ENCODE results near the gene ABCC9. TPM values are rescaled to one million over a fixed set of nuclear protein-coding genes. Genes with fewer than 3 reads are reported as not detected.

Gene ABCC9
- total RNA-seq, 1 experiment from 2014 or later = 0.03 TPM

DNA sequence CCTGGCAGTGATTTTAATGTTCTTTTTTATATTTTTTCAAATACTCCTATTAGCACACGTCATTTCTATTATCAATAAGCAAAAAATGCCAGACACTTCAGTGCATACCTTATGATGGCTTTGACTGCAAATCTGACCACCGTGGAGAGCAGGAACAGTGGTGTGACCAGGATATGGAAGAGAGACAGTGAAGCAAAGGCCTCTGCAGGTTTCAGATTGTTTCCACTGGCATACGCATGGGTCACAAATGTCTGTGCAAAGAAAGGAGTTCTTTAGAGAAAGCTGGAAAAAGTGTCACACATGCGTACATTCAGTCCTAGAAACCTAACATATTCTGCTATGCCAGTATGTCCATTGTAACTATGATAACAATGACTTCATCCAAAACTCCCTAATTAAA lies 47.3 kb downstream of the ABCC9 start:
- TF ChIP-seq, protein P1, sequence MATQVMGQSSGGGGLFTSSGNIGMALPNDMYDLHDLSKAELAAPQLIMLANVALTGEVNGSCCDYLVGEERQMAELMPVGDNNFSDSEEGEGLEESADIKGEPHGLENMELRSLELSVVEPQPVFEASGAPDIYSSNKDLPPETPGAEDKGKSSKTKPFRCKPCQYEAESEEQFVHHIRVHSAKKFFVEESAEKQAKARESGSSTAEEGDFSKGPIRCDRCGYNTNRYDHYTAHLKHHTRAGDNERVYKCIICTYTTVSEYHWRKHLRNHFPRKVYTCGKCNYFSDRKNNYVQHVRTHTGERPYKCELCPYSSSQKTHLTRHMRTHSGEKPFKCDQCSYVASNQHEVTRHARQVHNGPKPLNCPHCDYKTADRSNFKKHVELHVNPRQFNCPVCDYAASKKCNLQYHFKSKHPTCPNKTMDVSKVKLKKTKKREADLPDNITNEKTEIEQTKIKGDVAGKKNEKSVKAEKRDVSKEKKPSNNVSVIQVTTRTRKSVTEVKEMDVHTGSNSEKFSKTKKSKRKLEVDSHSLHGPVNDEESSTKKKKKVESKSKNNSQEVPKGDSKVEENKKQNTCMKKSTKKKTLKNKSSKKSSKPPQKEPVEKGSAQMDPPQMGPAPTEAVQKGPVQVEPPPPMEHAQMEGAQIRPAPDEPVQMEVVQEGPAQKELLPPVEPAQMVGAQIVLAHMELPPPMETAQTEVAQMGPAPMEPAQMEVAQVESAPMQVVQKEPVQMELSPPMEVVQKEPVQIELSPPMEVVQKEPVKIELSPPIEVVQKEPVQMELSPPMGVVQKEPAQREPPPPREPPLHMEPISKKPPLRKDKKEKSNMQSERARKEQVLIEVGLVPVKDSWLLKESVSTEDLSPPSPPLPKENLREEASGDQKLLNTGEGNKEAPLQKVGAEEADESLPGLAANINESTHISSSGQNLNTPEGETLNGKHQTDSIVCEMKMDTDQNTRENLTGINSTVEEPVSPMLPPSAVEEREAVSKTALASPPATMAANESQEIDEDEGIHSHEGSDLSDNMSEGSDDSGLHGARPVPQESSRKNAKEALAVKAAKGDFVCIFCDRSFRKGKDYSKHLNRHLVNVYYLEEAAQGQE (IDR thresholded peaks at IDR 0.05; ENCODE audit: insufficient read depth in 1 of 2, low read depth in 2 of 2, low read length in 1 of 2) = no peak
- TF ChIP-seq, protein P2, sequence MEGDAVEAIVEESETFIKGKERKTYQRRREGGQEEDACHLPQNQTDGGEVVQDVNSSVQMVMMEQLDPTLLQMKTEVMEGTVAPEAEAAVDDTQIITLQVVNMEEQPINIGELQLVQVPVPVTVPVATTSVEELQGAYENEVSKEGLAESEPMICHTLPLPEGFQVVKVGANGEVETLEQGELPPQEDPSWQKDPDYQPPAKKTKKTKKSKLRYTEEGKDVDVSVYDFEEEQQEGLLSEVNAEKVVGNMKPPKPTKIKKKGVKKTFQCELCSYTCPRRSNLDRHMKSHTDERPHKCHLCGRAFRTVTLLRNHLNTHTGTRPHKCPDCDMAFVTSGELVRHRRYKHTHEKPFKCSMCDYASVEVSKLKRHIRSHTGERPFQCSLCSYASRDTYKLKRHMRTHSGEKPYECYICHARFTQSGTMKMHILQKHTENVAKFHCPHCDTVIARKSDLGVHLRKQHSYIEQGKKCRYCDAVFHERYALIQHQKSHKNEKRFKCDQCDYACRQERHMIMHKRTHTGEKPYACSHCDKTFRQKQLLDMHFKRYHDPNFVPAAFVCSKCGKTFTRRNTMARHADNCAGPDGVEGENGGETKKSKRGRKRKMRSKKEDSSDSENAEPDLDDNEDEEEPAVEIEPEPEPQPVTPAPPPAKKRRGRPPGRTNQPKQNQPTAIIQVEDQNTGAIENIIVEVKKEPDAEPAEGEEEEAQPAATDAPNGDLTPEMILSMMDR (IDR thresholded peaks at IDR 0.05) = no peak
- TF ChIP-seq TCF7L2 (IDR thresholded peaks at IDR 0.05; ENCODE audit: low read depth, low read length) (no peak), POLR2AphosphoS5 (IDR thresholded peaks at IDR 0.05; ENCODE audit: low read depth, low read length) (no peak), SIN3A (IDR thresholded peaks at IDR 0.05; ENCODE audit: borderline replicate concordance, insufficient read depth, low read depth, low read length) (no peak)
- Histone ChIP-seq H3K9me3 (ENCODE audit: control insufficient read depth, insufficient read depth, low read depth, low read length) (no peaks in the 10 kb centered on the region), H3K27ac (ENCODE audit: low read length) (no peak overlapping the region), H3K36me3 (ENCODE audit: control insufficient read depth, insufficient read depth, low read length) (no peaks in the 10 kb centered on the region), H3K4me1 (ENCODE audit: control insufficient read depth, insufficient read depth, low read length) (no peaks in the 10 kb centered on the region), H3K27me3 (ENCODE audit: control insufficient read depth, insufficient read depth, low read length) (no peaks in the 10 kb centered on the region), H3K4me3 (ENCODE audit: low read depth in 2 of 2, low read length in 2 of 2) (no peak overlapping the region)
- POLR2A ChIA-PET = no interaction called here
- CTCF ChIA-PET = no interaction called here
- ATAC-seq (no peak), DNase-seq (ENCODE audit: low read depth, low spot score) (no peak)
- intact Hi-C loops (cut with micrococcal nuclease; ENCODE audit: unreplicated experiment) (no loop called here), in situ Hi-C loops (cut with HindIII; ENCODE audit: low pct_unique_long_range_greater_than_20kb, low sequenced_read_pairs) (no loop called here)
- BruUV-seq (replicated peaks) = no TSS peak

DNA sequence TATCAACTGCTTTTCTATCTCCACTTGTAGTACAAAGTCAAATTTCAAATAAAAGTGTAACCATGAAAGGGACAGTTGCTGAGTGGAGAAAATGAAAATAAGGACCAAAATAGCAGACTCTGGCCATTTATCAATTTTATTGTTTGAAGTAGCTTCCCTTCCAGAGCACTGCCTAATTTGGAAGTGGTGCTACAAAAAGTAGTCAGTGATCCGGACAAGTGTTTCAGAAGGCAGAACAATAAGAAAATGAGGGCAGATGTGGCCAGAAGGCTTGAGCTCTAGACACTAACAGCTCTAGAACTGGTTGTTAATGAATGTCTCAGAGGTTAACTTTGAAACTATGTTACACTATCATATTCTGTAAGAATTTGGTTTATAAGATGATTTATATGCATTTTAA lies 48.9 kb downstream of the ABCC9 start:
- DNase-seq (ENCODE audit: low read depth, low spot score) (no peak), ATAC-seq (no peak)
- no TSS peak for BruUV-seq (replicated peaks)
- Histone ChIP-seq H3K9me3 (ENCODE audit: control insufficient read depth, insufficient read depth, low read depth, low read length) (no peaks in the 10 kb centered on the region), H3K4me1 (ENCODE audit: control insufficient read depth, insufficient read depth, low read length) (no peaks in the 10 kb centered on the region), H3K27ac (ENCODE audit: low read length) (no peak overlapping the region), H3K36me3 (ENCODE audit: control insufficient read depth, insufficient read depth, low read length) (no peaks in the 10 kb centered on the region), H3K4me3 (ENCODE audit: low read depth in 2 of 2, low read length in 2 of 2) (no peak overlapping the region), H3K27me3 (ENCODE audit: control insufficient read depth, insufficient read depth, low read length) (no peaks in the 10 kb centered on the region)
- ChIA-PET CTCF (no interaction called here), POLR2A (no interaction called here)
- intact Hi-C loops (cut with micrococcal nuclease; ENCODE audit: unreplicated experiment) = no loop called here
- in situ Hi-C loops (cut with HindIII; ENCODE audit: low pct_unique_long_range_greater_than_20kb, low sequenced_read_pairs) = no loop called here
- TF ChIP-seq, protein P1 (IDR thresholded peaks at IDR 0.05; ENCODE audit: insufficient read depth in 1 of 2, low read depth in 2 of 2, low read length in 1 of 2) = no peak
